ENCODE results near the gene CACNA2D4.

Gene CACNA2D4

DNA sequence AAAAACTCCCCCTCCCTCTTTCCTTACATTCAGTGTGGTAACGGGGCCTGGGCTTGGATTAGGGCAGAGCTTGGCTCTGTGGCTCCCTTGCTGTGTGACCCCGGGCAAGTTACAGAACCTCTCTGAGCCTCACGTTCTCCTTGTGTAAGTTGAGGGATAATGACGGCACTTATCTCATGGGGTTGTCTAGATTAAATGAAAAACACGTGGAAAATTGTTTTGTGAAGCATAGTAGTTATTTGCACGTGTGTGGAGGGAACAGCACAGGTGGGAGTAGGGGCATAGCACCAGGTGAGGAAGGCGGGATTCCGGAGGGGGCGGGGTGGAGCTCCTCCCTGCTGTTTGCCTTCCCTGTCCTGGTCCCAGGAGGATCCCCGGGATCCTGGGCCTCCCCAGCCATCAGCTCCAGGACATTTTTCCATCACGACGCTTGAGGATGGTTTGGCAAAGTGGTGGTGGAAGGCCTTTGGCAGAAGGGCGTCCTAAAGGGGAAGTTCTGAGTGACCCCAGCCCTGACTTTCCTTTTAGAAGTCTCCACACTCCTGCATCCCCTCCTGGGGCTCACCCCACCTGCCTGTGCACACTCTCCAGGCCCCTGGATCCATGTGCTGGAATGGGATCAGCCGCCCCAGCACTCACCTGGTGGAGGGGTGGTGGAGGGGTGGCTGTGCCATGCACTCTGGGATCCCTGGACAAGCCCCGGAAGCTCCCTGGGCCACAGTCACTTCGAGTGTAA is 75.4 kb downstream of the CACNA2D4 start:
- no peak for DNase-seq

DNA sequence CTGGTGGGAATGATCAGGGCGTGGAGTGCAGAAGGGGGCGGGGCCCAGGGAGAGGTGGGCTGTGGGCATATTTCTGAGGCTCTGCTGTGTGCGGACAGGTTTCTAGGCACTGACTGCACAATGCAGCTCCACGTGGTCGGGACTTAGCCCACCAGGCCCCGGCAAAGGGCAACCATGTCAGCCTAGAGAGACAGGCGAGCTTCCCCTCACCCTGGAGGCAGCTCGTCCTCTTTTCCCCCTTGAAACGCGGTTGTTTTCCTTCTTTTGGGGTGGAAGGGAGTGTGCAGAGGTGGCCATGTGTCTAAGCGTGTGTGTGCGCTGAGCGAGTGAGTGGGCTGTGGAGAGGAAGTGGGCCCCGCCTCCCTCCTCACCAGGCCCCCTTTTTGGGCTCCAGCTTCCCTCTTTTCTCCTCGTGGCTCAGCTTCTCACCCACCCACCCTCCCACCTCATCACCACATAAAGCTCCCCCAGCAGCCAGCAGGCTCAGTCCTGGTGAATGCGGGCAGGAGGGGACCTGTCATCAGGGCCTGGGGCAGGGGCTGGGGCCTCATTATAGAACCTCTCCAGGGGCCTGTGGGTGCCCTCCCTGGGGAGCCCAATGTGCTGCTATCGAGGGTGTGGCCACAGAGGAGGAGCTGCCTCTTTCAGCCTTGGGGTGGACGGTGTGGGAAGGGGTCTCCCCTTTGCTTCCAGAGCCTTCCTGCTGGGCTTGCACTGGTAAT is 76.1 kb downstream of the CACNA2D4 start:
- no peak for DNase-seq

DNA sequence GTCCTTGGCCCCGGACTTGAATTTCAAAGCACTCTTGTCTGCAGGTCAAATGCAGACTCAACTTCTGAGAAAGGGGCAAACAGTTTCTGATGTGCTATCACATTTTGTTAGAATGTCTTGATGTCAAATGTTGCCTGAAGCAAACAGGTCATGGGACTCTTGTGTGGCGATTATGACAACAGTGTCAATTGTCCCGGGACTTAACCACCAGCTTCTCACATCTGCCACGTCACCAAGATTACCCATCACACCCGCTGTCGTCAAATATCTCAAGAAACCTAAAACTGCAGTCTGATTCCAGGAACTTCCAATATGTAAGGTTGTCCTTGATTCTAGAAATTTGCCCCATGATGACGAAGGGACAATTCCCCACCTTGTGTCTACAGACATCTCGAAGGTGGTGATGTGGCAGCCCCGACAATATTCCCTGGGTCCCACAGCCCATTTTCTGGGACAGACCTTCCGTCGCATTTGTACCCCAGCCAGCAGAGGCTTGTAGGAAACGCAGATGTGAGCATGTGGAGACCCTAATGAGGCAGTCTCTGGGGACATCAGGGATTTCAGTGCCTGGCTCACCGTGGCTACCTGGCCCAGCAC is 76.8 kb downstream of the CACNA2D4 start:
- no peak for DNase-seq

DNA sequence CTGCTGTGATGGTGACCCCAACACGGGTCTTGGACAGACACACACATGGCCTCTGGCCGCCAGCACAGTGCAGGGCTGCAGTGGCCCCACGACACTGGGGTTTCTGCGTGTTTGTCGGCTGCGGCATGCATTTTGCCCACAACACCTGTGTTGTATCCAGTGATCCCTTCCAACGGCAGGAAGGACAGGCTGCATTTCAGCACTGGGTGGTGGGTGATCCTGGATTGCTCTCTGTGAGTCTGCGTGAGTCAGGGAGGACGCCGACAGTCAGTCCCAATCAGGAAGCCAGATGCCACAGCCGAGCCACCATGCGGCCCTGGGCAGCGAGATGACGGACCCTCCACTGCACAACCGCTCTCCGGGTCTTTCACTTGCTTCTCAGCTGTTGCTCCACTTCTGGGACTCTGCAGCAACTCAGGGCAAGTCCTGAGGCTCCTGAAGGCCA is 77.4 kb downstream of the CACNA2D4 start:
- no peak for DNase-seq

DNA sequence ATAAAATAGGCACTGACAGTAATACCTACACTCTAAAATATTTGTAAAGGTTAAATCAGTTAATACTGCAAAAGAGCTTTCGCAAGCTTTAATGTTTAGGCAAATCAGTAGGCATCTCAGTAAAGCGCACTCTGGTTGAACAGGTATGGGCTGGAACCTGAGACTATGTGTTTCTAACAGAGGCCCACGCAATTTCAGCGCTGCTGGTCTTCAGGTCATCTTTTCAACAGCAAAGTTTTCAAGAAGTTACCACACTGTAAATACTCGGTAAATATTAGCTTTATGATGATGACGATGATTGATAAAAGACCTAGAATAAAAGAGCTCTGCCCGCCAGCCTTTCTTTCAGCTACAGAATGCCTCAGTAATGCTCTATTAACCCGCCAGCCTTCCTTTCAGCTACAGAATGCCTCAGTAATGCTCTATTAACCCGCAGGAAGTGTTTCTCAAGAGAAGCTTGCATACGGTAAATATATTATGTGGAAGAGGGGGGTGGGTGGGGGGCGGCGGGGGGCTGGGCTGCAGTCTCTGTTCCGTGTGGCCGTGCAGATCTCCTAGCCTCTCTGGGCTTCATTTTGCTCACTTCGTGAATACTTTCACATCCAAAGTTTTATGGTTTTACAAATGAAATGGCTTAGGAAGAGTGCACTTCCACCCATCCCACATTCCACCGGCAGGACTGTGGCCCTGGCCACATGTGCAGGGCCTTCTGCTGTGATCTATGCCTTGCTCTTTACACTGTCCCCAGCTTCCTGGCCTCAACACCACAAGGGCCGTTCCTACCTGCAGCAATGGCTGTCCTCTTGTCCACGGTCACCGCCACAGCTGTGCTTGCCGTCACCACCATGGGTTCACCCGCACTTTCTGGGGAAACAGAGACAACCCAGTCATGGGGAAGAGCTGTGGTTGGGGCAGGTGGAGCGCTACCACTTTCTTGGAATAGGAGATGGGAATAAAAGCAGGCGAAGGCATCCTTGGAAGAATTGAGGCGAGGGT is 78.2 kb downstream of the CACNA2D4 start:
- DNase-seq: no peak

DNA sequence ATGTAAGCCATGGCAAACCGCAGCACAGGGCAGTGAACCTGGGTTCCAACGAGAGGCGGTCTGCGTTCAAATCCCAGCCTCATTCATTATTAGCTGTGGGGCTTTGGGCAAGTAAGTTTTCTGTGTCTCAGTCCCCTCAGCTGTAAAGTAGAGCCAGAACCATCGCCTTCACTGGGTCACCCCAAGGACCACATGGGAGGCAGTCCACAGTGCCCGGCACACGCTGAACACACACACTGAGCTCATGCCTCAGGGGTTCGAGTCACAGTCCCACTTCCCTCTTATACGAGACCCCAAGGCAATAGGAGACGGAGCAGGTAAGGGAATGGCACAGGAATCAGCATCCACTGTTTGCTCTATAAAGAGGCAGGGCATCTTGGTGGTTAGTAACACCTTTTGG is 79.0 kb downstream of the CACNA2D4 start:
- DNase-seq: no peak

DNA sequence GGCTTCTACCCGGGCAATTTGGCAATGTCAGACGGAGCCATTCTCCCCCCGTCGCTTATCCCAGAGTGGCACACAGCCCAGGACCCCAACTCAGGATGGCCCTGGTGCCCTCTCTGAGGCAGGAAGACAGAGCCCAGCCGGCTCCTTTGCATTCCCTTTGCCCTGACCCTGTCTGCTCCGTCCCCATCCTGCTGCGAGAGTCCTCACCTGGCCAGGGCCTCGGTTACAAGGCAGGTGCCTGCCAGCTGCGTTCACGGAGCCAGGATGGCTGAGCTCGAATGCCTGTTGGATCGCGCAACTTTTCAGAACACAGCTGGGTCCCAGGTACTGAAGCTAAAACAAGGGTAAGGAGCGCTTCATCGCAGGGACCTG is 79.5 kb downstream of the CACNA2D4 start:
- DNase-seq: no peak

DNA sequence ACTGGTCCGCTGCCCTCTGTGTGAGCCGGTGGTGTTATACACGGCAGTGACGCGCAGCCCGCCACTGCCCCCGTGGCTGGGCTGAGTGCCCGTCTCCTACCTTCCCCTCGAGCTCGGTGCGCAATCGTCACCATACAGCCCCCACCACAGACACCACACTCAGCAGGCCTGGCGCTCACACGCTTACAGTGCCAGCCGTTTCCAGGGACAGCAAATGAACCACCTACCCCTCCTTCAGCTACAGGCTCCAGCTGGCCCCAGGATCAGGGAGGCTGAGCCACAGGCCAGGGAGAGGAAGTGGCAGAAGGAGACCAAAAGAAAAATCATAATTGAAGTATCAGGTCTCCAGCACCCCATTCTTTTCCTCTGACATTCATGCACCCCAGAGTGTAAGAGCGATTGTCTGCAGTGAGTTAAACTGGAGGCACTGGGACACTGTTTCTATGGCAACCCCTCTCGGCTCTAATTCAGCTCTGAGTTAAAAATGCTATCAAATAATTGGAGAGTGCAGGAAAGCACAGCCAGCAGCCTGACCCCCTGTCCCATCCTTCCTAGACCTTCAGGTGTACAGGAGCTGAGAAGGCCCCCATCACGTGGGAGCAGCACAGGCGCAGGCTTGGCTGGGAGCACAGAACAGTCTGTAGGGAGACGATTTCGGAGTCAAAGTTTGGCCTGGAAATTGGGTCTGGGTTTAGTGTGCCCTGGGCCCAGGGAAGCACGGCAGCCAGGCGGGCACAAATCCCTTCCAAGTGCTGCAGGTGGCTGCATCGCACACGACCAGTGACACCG is 80.1 kb downstream of the CACNA2D4 start:
- no peak for DNase-seq

DNA sequence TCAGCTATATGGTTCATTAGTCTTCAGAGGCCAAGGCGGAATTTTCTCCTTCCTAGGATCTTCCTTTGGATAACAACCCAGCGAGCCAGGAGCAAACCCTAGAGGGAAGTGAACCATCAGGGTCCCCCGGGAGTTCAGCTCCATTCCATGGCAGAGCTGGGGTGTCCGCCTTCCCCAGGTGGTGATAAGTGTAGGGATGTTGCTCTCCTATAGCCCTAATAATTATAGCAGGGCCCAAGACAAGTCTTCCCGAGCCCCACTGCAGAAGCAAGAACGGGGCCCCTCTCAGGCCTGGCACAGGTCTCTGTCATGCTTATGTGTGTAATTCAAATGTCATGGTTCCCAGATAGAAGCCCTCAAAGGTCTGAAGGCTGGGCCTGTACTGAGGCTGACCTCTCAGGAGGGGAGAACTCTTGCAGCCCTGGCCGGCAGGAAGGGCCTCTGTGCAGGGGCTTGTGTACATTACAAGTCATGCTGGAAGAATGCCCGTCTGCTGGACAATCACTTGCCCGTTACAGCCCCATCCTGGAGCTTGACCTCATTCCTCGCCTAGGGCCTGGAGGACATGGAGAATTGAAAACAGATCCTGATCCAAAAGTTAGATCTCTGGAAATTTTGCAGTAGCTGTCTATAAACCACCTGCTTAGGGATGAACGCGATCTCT is 80.8 kb downstream of the CACNA2D4 start:
- DNase-seq: no peak

DNA sequence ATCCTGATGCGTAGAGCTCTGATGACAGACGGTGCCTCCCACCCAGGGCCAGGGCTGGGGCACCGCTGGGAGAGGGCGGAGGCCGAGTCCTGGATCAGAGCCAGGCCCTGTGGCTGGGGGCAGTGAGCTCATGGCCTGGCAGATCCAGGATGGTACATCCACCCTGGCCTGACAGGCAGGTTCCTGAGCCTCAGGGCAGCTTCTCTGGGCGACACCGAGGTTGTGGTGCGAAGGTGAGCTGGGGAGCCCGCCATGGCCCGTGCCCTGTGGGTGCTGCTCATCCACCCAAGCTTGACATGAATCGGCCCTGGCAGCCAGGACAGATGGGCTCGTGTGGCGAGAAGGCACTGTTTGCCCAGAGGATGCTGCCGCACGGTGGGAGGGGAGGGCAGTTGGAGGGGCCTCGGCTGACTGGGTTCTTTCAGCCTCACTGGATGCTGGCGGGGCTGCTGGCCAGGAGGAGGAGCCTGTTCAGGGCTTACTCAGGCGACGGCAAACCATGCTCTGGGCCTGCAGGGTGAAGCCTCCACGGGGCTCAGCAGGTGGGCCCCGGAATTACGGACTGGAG is 81.5 kb downstream of the CACNA2D4 start:
- DNase-seq: no peak

DNA sequence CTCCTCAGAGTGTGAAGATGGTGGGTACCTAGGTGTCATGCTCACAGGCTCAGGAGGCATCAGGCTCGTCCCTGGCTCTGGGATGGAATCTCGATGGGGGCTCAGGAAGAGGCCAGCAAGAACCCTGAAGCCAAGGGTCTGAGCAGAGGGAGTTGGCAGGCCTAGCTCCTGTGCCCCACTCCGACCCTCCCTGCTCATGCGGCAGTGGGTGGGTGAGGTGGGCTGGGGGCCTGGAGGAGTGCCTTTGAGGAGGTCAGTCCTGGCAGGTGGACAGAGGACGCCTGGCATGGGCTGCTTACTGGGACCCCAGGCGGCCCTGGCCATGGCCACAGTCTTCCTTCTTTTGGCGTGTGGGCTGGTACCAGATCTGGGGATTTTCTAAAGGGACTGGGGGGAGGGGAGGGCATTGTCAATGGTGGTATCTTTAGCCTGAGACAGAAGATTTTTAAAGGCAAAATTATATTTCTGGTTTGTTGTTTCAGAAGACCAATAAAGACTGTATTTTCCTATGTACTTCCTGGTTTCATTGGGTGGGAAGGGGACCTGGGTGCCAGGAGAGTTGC is 82.1 kb downstream of the CACNA2D4 start:
- no peak for DNase-seq

DNA sequence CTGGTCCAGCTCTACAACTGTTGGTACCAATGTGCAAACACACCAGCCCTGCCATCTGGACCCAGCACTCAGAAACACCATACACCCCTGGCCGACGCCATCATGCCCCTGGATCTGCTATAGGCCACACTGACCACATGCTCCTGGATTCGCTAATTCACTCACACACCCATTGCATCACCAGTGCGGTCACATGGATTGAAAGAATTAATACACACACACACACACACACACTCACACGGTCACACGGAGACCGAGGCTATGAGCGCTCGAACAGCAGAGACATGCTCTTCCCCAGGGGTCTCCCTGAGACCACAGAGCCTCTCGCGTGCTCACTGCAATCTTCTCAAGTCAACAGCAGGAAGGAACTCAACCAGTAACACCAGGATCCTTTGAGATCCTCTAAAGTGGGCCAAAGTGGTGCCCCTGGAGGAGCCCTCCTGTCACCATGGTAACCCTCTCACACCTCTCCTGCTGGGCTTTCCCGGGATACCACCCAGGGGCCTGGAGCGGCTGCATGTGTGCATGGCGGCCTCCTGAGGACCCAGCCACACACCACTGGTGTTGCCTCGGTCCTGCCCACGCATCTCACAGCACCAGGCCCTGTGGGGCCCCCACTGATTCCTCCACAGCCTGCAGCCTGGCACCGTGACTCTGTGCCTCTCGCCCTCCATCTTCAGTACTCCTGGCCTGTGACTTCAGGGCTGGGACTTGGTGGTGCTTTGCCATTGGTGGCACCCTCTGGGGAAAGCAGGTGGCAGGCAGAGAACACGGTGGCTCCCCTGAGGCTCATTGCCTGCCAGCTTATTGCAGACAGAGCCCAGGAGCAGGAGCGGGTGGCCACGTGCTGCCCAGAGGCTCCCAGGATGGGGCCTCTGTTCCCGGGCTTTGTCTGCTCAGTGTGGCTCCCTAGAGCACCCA is 83.0 kb downstream of the CACNA2D4 start:
- DNase-seq: no peak

DNA sequence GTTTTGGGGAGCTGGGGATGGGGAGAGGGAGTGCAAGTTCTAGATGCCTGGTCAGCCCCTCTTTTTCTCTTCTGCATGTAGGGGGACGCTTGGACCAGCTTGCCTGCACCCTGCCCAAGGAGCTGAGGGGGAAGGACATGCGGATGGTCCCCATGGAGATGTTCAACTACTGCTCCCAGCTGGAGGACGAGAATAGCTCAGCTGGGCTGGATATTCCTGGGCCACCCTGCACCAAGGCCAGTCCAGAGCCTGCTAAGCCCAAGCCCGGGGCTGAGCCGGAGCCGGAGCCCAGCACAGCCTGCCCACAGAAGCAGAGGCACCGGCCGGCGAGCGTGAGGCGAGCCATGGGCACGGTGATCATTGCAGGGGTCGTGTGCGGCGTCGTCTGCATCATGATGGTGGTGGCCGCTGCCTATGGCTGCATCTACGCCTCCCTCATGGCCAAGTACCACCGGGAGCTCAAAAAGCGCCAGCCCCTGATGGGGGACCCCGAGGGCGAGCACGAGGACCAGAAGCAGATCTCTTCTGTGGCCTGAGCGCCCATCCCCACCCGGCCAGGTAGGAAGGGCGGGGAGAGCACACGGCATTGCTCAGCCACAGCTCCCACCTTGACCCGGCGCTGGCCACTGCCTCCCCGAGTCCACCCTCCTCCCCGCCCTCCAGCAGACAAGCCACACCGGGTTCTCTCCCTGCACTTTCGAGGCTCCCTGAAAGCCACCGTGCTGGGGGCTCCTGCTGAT is 84.1 kb downstream of the CACNA2D4 start:
- DNase-seq: no peak

DNA sequence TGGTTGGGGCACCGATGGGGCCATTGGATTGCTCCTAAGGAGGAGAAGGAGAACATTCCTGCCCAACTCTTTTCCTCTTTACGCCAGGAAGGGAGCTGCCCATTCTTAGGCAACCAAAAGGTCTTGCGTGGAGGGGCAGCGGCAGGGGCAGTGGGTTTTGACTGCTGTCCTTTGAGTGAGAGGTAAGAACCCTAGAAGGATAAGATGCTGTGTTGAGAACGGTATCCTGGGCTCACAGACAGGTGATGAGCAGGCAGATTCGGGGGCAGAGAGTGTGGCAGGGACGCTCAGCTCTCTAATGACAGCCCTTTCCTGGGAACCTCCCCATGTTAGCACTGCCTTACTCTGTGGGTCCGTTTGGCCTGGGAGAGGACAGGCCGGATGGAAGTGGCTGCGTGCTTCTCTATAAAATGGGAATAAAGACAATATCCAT is 84.8 kb downstream of the CACNA2D4 start:
- no peak for DNase-seq

DNA sequence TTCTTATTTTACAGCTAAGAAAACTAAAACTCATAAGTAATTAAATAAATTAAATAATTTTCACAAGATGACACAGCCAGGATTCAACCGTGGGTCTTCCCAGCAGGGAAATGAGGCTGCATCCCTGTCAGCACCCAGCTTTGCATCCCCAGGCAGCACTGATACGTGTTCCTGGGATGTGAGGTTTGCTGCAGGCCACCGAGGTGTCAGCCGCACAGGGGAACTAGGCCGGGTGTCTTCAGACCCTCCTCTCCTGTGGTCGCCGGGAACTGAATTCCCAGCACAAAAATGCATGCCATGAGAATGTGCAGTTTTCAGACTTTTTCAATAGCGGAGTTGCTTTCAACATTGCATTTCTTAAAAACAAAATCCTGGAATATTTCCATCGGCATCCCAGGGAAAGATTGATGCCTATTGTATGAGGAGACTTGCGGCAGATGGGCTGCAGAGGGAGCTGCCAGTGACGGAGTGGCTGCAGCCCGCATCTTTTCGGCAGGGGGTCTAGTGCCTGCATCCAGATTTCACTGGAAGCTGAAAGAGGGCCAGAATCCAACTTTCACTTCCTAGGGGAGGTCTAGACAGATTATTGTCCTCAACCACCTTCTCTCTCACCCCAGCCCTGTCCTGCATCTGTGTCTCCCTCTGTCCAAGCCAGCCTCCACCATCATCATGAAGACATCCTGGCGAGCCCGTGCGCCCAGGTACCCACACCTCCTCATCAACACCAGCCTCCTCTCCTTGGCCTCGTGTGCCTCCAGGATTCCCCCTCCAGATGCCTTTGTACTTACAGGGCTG is 85.5 kb downstream of the CACNA2D4 start:
- no peak for DNase-seq

DNA sequence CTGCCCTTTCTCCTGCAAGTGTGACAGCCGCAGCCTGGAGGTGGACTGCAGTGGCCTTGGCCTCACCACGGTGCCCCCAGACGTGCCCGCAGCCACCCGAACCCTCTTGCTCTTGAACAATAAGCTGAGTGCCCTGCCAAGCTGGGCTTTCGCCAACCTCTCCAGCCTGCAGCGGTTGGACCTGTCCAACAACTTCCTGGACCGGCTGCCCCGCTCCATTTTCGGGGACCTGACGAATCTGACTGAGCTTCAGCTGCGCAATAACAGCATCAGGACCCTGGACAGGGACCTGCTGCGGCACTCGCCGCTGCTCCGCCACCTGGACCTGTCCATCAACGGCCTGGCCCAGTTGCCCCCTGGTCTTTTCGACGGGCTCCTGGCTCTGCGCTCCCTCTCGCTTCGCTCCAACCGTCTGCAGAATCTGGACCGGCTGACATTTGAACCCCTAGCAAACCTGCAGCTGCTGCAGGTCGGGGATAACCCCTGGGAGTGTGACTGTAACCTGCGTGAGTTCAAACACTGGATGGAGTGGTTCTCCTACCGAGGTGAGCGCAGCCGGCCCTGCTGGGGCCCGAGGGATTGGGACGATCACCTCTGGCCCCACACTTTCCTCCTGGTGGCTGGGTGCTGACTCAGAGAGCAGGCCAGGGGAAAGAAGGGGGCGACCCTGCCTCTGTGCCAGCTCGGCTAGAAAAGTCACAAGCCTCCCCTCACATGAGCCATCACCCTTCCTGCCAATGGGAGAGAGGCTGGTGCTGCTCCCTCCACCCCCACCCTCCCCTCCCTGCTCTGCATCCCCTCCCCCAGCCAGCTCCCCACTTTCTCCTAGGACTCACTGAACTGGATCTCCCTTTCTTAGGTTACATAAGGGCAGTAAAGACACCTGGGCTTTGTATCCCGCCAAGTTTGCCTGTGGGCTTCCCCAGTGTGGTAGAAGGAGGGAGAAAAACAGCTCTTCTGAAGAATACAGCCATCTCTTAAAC is 87.2 kb downstream of the CACNA2D4 start:
- DNase-seq: no peak

DNA sequence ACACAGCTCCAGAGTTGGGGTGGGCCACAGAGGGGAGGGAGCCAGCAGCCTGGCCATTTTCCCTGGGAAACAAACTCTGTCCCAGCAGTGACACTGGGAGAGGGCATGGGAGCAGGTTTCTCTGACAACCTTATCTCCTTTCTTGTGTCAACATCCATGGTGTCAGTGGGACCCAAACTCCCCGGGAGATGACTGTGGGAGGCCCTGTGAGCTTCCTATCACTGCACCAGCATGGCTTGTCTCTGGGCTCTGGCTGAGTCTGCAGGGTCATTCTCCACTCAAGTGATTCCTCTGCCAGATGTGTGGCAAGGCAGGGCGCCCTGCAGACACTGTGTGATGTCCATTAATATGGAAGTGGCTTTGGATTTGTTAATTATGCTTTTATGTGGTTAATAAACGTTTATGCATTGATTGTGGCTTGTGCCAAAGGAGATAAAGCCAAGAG is 88.0 kb downstream of the CACNA2D4 start:
- DNase-seq: no peak
